HG03108 (cell line): ENCODE measurements around the gene NLRP3.

Experiments
- ATAC-seq: cut with Tn5 transposase; IDR thresholded peaks from one replicate; pipeline ENCODE4 v1.9.1; 2021; ENCODE audit warnings: moderate library complexity; ENCODE audit not compliant: unreplicated experiment

NLRP3 gene

GRCh38 chr1:247435759-247436147 is 19.8 kb downstream of the NLRP3 start:
- ATAC-seq = no peak

DNA sequence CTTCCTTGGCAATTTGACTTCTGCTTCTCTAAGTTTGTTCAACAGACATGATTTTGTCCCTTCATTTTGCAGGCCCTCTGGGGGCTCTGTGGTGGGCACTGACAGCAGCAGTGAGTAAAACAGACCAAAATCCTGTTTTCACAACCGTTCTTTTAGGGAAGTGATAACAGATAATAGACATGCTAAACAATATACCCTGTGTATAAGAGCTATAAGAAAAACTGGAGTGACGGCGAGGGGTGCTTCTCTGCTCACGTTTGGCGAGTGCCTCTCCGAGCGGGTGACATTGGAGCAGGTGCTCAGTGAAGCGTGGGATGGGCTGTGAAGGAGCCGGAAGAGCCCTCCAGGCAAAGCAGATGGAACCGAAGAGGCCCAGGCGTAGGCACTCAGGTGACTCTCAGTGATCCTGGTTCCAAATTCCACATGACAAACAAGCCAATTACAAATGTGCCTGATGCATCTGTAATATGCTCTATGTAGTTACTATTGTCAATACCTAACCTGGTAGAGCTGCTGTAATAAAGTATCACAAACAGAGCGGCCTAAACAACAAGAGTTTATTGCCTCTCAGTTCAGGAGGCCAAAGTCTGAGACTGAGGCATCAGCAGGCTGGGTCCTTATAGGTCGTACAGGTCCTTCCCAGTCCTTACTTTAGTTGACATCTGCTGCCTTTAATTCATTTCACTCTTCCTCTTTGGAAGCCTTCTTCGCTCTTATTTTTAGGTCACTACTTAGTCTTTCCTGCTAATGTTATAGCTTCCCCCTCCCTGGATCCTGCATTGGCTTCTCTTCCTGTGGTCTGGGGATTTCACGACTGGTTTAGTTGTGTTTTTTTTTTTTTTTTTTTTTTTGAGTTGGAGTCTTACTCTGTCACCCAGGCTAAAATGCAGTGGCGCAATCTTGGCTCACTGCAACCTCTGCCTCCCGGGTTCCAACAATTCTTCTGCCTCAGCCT is 21.9 kb downstream of the NLRP3 start:
- ATAC-seq = no peak

- peak; percentile 98 for ATAC-seq
These were observed 24.1 kb downstream of the NLRP3 start for GRCh38 chr1:247440001-247440620.

GRCh38 chr1:247441606-247442005 is 25.6 kb downstream of the NLRP3 start:
- ATAC-seq = no peak

- ATAC-seq = no peak
These were observed 26.2 kb downstream of the NLRP3 start for GRCh38 chr1:247442164-247442563.

DNA sequence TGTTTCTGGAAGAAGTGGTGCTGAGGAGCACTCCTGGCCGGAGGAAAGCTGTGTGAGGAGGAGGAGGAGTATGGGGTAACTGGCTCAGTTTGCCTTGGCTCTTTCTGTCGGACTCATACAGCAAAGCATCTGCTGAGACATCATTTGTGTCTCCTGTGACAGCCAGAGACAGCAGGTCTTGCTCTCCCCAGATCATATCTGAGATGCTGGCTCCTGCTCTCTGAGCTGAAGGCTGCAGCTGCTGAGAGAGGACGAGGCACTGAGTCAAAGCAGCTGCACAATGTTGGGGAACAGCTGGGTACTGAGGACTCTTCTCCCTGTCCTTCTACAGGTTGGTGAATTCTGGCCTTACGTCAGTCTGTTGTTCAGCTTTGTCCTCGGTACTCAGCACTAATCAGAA is 27.7 kb downstream of the NLRP3 start:
- ATAC-seq = no peak

GRCh38 chr1:247444571-247444970 is 28.6 kb downstream of the NLRP3 start:
- no peak for ATAC-seq

GRCh38 chr1:247445526-247446356 is 29.8 kb downstream of the NLRP3 start:
- no peak for ATAC-seq

DNA sequence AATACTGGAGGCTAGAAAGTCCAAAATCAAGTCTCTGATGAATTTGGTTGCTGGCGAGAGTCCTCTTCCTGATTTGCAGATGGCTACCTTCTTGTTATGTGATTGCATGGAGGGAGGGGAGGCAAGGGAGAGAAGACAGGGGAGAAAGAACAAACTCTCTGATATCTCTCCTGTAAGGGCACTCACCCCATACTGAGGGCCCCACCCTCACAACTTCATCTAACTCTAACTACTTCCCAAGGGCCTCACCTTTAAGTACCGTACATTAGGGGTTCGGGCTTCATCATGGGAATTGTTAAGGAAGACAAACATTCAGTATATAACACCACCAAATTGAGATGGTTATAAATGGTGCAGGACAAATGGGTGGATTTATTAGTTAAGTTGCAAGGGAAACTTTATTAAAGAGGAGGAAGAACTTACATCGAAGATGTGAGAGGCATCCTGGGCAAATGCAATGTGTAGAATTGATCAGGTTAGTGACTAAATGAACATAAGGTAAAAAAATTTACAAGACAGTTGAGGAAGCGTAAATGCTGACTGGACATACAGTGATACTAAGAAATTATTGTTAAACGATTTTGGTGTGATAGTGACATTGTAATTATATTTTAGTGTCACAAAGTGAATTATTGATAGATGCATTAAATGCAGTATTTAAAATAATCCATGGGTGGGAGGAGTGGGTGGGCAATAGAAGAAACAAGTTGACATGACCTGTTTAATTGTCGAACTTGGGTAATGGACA is 31.4 kb downstream of the NLRP3 start:
- no peak for ATAC-seq

GRCh38 chr1:247448107-247448791 is 32.3 kb downstream of the NLRP3 start:
- no peak for ATAC-seq

GRCh38 chr1:247451388-247452010 is 35.5 kb downstream of the NLRP3 start:
- no peak for ATAC-seq

- ATAC-seq = no peak
These were observed 36.6 kb downstream of the NLRP3 start for GRCh38 chr1:247452447-247453039.

DNA sequence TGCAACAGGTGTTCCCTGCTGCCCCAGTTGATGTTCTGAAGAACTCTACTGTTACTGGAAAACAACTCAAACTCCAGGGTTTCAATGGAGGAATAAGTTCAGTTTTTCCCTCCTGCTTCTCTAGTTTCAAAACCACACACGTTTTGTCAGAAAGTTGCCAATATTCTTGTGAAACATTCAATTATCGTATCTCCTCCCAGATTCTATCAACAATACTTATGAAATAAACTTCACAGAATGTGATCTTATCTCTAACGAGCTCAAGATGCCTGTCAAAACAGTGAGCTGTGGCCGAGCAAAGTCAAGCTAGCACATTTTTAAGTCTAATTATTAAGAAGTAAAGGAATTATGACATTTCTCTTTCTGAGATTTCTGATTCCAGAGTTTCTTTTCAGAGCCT is 37.3 kb downstream of the NLRP3 start:
- no peak for ATAC-seq

- ATAC-seq = no peak
These were observed 38.0 kb downstream of the NLRP3 start for GRCh38 chr1:247453997-247454396.

DNA sequence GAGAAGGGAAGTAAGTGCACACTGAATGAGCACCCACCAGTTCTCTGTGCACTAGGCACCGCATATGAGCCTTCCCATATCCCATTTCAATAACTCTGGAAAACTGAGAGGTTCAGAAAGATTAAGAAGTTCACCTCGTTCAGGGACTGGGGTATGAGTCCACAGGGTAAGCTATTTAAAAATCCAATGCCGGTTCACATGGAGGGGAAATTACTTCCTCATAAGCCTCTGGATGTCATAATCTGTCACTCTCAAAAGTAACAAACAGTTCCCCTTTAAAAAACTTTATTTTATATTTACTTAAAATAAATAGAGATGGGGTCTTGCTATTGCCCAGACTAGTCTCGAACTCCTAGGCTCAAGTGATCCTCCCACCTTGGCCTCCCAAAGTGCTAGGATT is 40.0 kb downstream of the NLRP3 start:
- no peak for ATAC-seq

DNA sequence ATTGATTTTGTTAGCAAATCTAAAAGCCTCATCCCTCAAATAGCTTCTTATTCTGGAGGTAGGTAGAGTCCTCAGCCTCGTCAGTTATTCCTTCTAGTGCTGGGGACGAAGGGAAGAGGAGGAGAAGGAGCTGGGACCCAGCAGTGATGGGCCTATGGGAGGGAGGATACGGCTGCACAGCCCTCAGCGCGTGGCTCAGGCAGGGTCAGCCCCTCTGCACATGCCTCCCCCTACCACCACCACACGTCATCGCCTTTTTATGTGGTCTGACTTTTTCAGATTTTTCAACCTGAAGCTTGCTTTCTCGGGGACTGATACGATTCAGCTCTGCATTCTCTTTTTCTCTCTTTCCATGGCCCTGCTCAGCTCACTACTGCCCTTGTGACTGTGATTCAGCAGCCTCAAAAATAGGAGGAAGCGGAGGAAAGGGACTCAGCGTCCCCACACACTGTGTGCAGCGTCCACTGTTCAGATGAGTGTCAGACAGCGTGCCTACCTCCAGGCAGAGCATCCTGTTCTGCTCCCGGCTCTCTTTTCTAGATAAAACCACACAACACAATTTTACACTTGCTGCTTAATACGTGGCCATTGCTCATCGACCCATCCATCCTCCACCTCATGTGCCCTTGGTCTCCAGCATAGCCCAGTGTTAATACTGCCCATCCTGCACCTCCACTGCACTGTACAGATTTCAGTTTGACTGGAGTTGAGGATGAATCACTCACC is 41.1 kb downstream of the NLRP3 start:
- no peak for ATAC-seq

DNA sequence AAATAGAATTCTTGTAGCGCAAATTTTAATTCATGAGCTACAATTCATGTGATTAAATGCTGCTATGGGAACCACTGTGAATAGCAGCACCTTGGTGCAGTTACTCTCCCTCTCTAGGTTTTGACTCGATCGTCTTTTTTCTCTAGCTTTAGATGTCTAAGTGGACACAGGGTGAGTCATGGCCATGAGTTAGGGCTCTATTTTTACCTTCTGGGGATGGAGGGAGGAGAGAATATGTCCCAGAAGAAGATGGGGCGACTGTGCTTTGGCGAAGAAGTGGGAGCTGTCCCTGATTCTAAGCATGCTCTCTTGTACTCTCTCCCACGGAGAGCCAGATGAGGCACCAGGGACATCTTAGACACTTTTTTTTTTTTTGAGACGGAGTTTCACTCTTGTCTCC is 43.5 kb downstream of the NLRP3 start:
- ATAC-seq = no peak

DNA sequence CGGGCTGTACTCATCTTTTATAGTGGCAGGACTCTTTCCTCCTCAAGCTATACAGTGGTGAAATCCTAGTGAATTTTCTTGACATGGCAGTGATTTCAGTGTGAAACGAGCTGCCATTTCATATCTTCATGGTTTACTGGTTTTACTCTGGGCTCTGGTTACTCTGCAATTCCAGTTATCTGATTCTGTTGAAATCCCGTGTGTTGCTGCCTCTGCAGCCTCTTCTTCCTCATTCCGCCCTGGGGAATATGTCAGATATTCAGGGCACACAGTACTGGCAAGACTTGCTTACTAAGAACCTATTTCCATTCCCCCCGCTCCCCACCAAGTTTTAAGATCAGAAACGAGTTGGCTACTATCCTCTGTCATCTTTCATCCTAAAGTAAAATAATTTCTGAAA is 49.8 kb downstream of the NLRP3 start:
- ATAC-seq = no peak

- no peak for ATAC-seq
These were observed 51.2 kb downstream of the NLRP3 start for GRCh38 chr1:247467129-247467528.
